HEK293 (cell line): ENCODE measurements around the gene PTK7.

Source experiments
- CTCF ChIA-PET: fragments of 350-600 bp; formaldehyde crosslinking; extraction: SDS; loops from one replicate; lab custom pipeline; 2021; ENCODE audit warnings: antibody characterized with exemption; lab: Yijun Ruan, JAX
- POLR2A ChIA-PET: fragments of 300-600 bp; formaldehyde crosslinking; extraction: SDS; loops from one replicate; lab custom pipeline; 2020; ENCODE audit warnings: antibody characterized with exemption, inconsistent platforms; lab: Yijun Ruan, JAX
- H3K27ac ChIP-seq: fragments of 200-500 bp; sonication (Bioruptor generic); 2 replicates; pipeline ENCODE4 v1.5.1; 2014; ENCODE audit warnings: low read depth, low read length, control low read depth, inconsistent platforms; ENCODE audit errors: extremely low read depth
- H3K36me3 ChIP-seq, 2 experiments: fragments of 200-500 bp in 1 of 2; sonication (Bioruptor generic) in 1 of 2; 1 replicate in 1 of 2; 2 replicates in 1 of 2; pipeline ENCODE4 v1.5.1; 2014 to 2017; ENCODE audit warnings: inconsistent platforms in 2 of 2, low read length in 2 of 2; ENCODE audit not compliant: control insufficient read depth in 2 of 2, insufficient read depth in 1 of 2
- H3K4me1 ChIP-seq: fragments of 200-500 bp; sonication (Bioruptor generic); 2 replicates; pipeline ENCODE4 v1.5.1; 2014; ENCODE audit warnings: mild to moderate bottlenecking, low read length, inconsistent platforms; ENCODE audit not compliant: control insufficient read depth, insufficient read depth
- H3K4me3 ChIP-seq: 2 replicates; pipeline ENCODE4 v1.5.1; 2011; ENCODE audit warnings: low read depth, mild to moderate bottlenecking, control low read depth, low read length, moderate library complexity
- H3K9me3 ChIP-seq: fragments of 200-500 bp; sonication (Bioruptor generic); 2 replicates; pipeline ENCODE4 v1.5.1; 2014; ENCODE audit warnings: low read depth, low read length, inconsistent platforms; ENCODE audit not compliant: control insufficient read depth, insufficient read depth
- BCL11B ChIP-seq: fragments of 450-650 bp; formaldehyde crosslinking; IDR thresholded peaks from 2 replicates; pipeline ENCODE4 v1.5.1; 2016; ENCODE audit warnings: low read depth, missing biosample characterization, missing genetic modification characterization
- KLF10 ChIP-seq: fragments of 450-650 bp; IDR thresholded peaks from 2 replicates; pipeline ENCODE4 v1.5.1; 2018; ENCODE audit warnings: missing biosample characterization, mild to moderate bottlenecking, missing genetic modification characterization
- PATZ1 ChIP-seq: fragments of 450-650 bp; formaldehyde crosslinking; IDR thresholded peaks from 2 replicates; pipeline ENCODE4 v1.5.1; 2016; ENCODE audit warnings: missing biosample characterization, missing genetic modification characterization
- ZBTB44 ChIP-seq: fragments of 450-650 bp; IDR thresholded peaks from 2 replicates; pipeline ENCODE4 v1.5.1; 2018; ENCODE audit warnings: missing biosample characterization, mild to moderate bottlenecking, missing genetic modification characterization
- ZEB2 ChIP-seq: fragments of 450-650 bp; formaldehyde crosslinking; IDR thresholded peaks from 2 replicates; pipeline ENCODE4 v1.5.1; 2016; ENCODE audit warnings: missing biosample characterization, missing genetic modification characterization
- ZFP3 ChIP-seq: fragments of 450-650 bp; formaldehyde crosslinking; IDR thresholded peaks from 2 replicates; pipeline ENCODE4 v1.5.1; 2016; ENCODE audit warnings: low read depth, missing biosample characterization, missing genetic modification characterization
- ZIC2 ChIP-seq: fragments of 450-650 bp; formaldehyde crosslinking; IDR thresholded peaks from 2 replicates; pipeline ENCODE4 v1.5.1; 2016; ENCODE audit warnings: missing biosample characterization, missing genetic modification characterization
- ZNF202 ChIP-seq: fragments of 450-650 bp; formaldehyde crosslinking; IDR thresholded peaks from 2 replicates; pipeline ENCODE4 v1.5.1; 2016; ENCODE audit warnings: missing biosample characterization, missing genetic modification characterization, borderline replicate concordance
- ZNF335 ChIP-seq: fragments of 450-650 bp; formaldehyde crosslinking; conservative IDR thresholded peaks from 2 replicates; pipeline ENCODE4 v1.5.1; 2016; ENCODE audit warnings: missing biosample characterization, missing genetic modification characterization
- ZNF350 ChIP-seq: fragments of 450-650 bp; formaldehyde crosslinking; IDR thresholded peaks from 2 replicates; pipeline ENCODE4 v1.5.0; 2017; ENCODE audit warnings: missing biosample characterization, mild to moderate bottlenecking, missing genetic modification characterization
- ZNF433 ChIP-seq: fragments of 450-650 bp; formaldehyde crosslinking; IDR thresholded peaks from 2 replicates; pipeline ENCODE4 v1.5.1; 2016; ENCODE audit warnings: missing biosample characterization, missing genetic modification characterization, low read depth
- ZNF555 ChIP-seq: fragments of 450-650 bp; formaldehyde crosslinking; conservative IDR thresholded peaks from 2 replicates; pipeline ENCODE4 v1.5.1; 2017; ENCODE audit warnings: missing biosample characterization, mild to moderate bottlenecking, missing genetic modification characterization, inconsistent platforms
- ZNF580 ChIP-seq: fragments of 450-650 bp; formaldehyde crosslinking; IDR thresholded peaks from 2 replicates; pipeline ENCODE4 v1.5.1; 2016; ENCODE audit warnings: missing biosample characterization, missing genetic modification characterization
- ZNF600 ChIP-seq: fragments of 450-650 bp; formaldehyde crosslinking; IDR thresholded peaks from 2 replicates; pipeline ENCODE4 v1.5.1; 2016; ENCODE audit warnings: missing biosample characterization, missing genetic modification characterization
- ZSCAN4 ChIP-seq: fragments of 450-650 bp; formaldehyde crosslinking; IDR thresholded peaks from 2 replicates; pipeline ENCODE4 v1.5.1; 2017; ENCODE audit warnings: missing biosample characterization, missing genetic modification characterization
- TF ChIP-seq, protein P1 (sequence below): fragments of 450-650 bp; formaldehyde crosslinking; IDR thresholded peaks from 2 replicates; pipeline ENCODE4 v1.5.1; 2016; ENCODE audit warnings: missing biosample characterization, missing genetic modification characterization

PTK7 gene

GRCh38 chr6:43101497-43101896, 25.4 kb downstream of the PTK7 start (continued):
- TF ChIP-seq ZNF580 (tag by site-specific recombination) = no peak
- no peak for TF ChIP-seq ZFP3 (tag by site-specific recombination)
- TF ChIP-seq BCL11B (tag by site-specific recombination) = no peak
- TF ChIP-seq ZNF433 (tag by site-specific recombination) = no peak
- no peak for TF ChIP-seq ZNF350 (tag by site-specific recombination)
- TF ChIP-seq ZIC2 (tag by site-specific recombination) = no peak
- TF ChIP-seq ZBTB44 (tag by site-specific recombination) = no peak
- no peak for TF ChIP-seq PATZ1 (tag by site-specific recombination)

DNA sequence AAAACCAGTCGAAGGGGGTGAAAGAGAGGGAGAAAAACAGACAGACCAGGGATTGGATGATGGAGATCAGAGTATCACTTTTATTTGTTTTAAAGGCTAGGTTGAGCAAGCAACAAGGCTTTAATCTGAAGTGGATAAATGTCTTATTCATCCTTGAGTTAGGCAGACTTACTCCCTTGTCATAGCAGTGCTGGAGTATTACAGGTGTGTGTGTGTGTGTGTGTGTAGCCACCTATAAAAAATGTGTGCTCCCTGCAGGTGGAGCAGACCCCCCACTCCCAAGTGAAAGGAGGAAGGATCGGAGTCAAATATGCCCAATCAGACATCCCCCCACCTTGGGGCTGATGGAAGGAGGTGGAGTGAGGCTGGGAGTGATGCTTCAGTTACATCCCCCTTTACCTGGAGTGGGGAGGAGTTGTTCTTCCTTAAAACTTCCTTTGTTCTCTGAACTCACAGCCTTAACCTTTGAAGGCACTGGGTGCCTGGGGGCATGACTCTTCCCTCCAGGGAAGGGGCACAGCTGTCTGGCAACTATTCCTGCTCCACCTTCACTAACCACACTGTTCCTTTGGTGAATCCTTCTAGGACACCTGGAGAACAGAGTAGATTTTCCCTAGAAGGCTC, 27.3 kb downstream of the PTK7 start:
- H3K4me1 ChIP-seq = peaks cover 11% of the 10 kb centered on the region
- ChIA-PET CTCF (interaction anchor here (1.3 kb wide), 1 partner anchor 39 kb away, joined by 4 read pairs; no protein-coding TSS in a partner anchor), POLR2A (no interaction called here)
- H3K9me3 ChIP-seq = no peaks in the 10 kb centered on the region
- H3K4me3 ChIP-seq = no peak overlapping the region
- H3K36me3 ChIP-seq = no peaks in the 10 kb centered on the region
- no peak for TF ChIP-seq KLF10 (tag by site-specific recombination)
- peak; percentile 18; the same call in 1 of the 2 replicates for TF ChIP-seq ZSCAN4 (tag by site-specific recombination)
- peak; percentile 26; the same call in 1 of the 2 replicates for TF ChIP-seq ZEB2 (tag by site-specific recombination)
- H3K27ac ChIP-seq = no peak overlapping the region

- H3K9me3 ChIP-seq = no peaks in the 10 kb centered on the region
- H3K4me1 ChIP-seq = peaks cover 11% of the 10 kb centered on the region
- no peak for TF ChIP-seq ZNF202 (tag by site-specific recombination)
- no peak for TF ChIP-seq ZNF335 (tag by site-specific recombination)
- TF ChIP-seq, protein P1, sequence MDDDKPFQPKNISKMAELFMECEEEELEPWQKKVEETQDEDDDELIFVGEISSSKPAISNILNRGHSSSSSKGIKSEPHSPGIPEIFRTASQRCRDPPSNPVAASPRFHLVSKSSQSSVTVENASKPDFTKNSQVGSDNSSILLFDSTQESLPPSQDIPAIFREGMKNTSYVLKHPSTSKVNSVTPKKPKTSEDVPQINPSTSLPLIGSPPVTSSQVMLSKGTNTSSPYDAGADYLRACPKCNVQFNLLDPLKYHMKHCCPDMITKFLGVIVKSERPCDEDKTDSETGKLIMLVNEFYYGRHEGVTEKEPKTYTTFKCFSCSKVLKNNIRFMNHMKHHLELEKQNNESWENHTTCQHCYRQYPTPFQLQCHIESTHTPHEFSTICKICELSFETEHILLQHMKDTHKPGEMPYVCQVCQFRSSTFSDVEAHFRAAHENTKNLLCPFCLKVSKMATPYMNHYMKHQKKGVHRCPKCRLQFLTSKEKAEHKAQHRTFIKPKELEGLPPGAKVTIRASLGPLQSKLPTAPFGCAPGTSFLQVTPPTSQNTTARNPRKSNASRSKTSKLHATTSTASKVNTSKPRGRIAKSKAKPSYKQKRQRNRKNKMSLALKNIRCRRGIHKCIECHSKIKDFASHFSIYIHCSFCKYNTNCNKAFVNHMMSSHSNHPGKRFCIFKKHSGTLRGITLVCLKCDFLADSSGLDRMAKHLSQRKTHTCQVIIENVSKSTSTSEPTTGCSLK (tag by site-specific recombination) = no peak
- no peak for TF ChIP-seq ZNF555 (tag by site-specific recombination)
- TF ChIP-seq ZNF600 (tag by site-specific recombination) = peak; percentile 43; the same call in 1 of the 2 replicates
- TF ChIP-seq, all 188 proteins: peak for 1
- no peak overlapping the region for H3K4me3 ChIP-seq
- ChIA-PET CTCF (interaction anchor here (0.6 kb wide), 2 partner anchors 83 to 110 kb away, joined by 3 read pairs; no protein-coding TSS in a partner anchor), POLR2A (no interaction called here)
- H3K27ac ChIP-seq = no peak overlapping the region
- H3K36me3 ChIP-seq = no peaks in the 10 kb centered on the region
Observed at GRCh38 chr6:43105538-43106222, 29.6 kb downstream of the PTK7 start.
